ENCODE measurements around the gene NCF4.

DNA sequence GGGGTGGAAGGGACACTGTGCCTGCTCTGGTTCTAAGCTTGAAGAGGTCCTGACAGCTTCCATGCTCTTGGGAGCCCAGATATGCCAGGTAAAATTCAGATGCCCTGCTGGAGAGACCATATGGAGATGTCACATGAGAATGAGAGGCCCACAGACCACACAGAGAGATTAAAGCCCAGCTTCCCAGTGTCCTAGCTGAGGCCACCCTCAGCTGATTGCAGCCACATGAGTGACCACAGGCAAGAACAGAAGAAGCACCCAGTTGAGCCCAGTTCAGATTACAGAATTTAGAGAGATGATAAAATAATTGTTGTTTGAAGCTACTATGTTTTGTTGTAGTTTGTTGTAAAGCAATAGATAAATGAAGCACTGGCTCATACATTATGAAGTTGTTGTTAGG lies 29.6 kb upstream of the NCF4 start:
- TF ChIP-seq, protein P1, sequence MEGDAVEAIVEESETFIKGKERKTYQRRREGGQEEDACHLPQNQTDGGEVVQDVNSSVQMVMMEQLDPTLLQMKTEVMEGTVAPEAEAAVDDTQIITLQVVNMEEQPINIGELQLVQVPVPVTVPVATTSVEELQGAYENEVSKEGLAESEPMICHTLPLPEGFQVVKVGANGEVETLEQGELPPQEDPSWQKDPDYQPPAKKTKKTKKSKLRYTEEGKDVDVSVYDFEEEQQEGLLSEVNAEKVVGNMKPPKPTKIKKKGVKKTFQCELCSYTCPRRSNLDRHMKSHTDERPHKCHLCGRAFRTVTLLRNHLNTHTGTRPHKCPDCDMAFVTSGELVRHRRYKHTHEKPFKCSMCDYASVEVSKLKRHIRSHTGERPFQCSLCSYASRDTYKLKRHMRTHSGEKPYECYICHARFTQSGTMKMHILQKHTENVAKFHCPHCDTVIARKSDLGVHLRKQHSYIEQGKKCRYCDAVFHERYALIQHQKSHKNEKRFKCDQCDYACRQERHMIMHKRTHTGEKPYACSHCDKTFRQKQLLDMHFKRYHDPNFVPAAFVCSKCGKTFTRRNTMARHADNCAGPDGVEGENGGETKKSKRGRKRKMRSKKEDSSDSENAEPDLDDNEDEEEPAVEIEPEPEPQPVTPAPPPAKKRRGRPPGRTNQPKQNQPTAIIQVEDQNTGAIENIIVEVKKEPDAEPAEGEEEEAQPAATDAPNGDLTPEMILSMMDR (IDR thresholded peaks at IDR 0.05), result no peak
- no peak for TF ChIP-seq POLR2A (IDR thresholded peaks at IDR 0.05)

Measured in uterus (tissue), 2 donors.